Psoas muscle (tissue), 8 donors: ENCODE results near the gene CTF1. TPM values are rescaled to one million over a fixed set of nuclear protein-coding genes. Genes with fewer than 3 reads are reported as not detected.
A peak's percentile ranks its signal among the peaks of the same experiment; 100 is the strongest.

Experiments used
- ATAC-seq, 4 donors: fragments of 200-7000 bp; cut with Tn5 transposase; one replicate each; pipeline ENCODE4 v1.9.1; 2020; ENCODE audit warnings: moderate library complexity in 3 of 4, mild to moderate bottlenecking in 2 of 4
- DNase-seq, 2 donors: peaks; one replicate each; pipeline ENCODE4 v3.0.0-alpha.2; 2020
- H3K27ac ChIP-seq: fragments of 200-600 bp; one replicate; pipeline ENCODE4 v1.8.0; 2022
- H3K27me3 ChIP-seq, 3 donors: fragments of 200-600 bp in 1 of 3; one replicate each; pipeline versions ENCODE4 v1.6.1 to v1.8.0; 2013 to 2022; ENCODE audit warnings: low read length in 2 of 3, mild to moderate bottlenecking in 2 of 3, moderate library complexity in 1 of 3; ENCODE audit not compliant: insufficient read depth in 3 of 3
- H3K36me3 ChIP-seq, 2 donors: fragments of 200-600 bp in 1 of 2; one replicate each; pipeline versions ENCODE4 v1.6.1 to v1.8.0; 2013 to 2022; ENCODE audit warnings: low read depth in 1 of 2, mild to moderate bottlenecking in 1 of 2, moderate library complexity in 1 of 2; ENCODE audit not compliant: insufficient read depth in 1 of 2
- H3K4me1 ChIP-seq: fragments of 200-600 bp; one replicate; pipeline ENCODE4 v1.8.0; 2022
- H3K4me3 ChIP-seq: fragments of 200-600 bp; one replicate; pipeline ENCODE4 v1.8.0; 2022; ENCODE audit warnings: mild to moderate bottlenecking
- H3K9me3 ChIP-seq: fragments of 200-600 bp; one replicate; pipeline ENCODE4 v1.8.0; 2022
- WGBS, 3 donors: extraction: QIAGEN DNeasy Blood & Tissue Kit; methylation state at CpG; one replicate each; pipeline versions ENCODE4 v1.1.6 to v1.1.7; 2013; 5-methylcytosine and 5-hydroxymethylcytosine counted together
- intact Hi-C, 2 donors: fragments of 100-400 bp; cut with DNase I; formaldehyde crosslinking; loops; one replicate each; pipeline versions ENCODE4 v1.11.0 to v1.14.2; 2022
- polyA plus RNA-seq, 3 donors: library from polyadenylated mRNA; stranded (reverse); fragments of 200-250 nt; gene quantifications; one replicate each; pipeline ENCODE4 v1.2.3, GENCODE V29; 2013
- total RNA-seq, 4 donors: library from RNA; stranded (reverse); fragmentation: NEBNext Ultra II Directional in 2 of 4; extraction: Animal tissue kit (Norgen Biotek cat#: 25700) in 2 of 4; gene quantifications; one replicate each; pipeline versions ENCODE4 v1.2.1 to v1.2.4, GENCODE V29; 2021 to 2023
- TF ChIP-seq, protein P1 (sequence below): fragments of 200-600 bp; IDR thresholded peaks from one replicate; pipeline ENCODE4 v1.8.0; 2022; ENCODE audit warnings: antibody characterized with exemption
- donor health status: healthy with polysubstance abuse.
- donor health status: DM: no; HTN: no; CAD: no; lungs with moderate emphysema.
- donor health status: Bipolar disorder and iron deficiency.
- donor health status: healthy.
- donor health status: DM: yes; HTN: yes; CAD: no.
- donor health status: DM: no; HTN: no; CAD: no.
- donor health status: DM: no; HTN: no; CAD: no.
- donor health status: DM: yes; HTN: yes; CAD: no.

The CTF1 gene
- total and polyA plus RNA-seq, 7 donors: 4.9 to 16.6 (median 8.5) TPM

DNA sequence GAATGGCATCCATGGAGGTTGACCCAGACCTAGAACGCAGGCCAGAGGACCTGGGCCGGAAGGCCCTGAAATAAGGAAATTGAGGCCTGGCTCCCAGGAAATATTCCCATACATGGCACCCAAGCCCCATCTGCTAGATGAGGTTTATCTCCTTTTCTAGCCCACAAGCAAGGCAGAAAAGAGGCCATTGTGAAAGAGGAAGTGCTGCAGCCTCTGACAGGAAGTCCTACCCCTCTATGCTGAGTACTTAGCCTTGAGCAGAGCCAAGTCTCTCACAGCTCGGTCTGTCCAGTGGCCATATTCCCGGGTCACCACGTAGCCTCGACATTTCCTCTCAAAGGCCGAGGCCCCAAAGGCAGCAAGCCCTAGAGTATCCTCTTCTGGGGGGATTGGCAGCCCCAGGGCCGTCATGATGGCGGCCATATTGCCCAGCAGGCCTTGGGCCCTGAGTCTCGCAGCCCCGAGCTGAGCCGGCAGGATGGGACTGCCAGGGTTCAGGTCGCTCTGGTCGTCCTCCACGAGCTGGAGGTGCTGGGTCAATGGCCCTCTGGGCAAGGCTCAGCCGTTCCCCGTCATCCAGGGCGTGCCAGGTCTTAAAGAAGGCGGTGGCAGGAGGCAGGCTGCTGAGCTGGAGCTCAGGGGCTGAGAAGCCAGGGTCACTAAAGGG is 7.8 kb downstream of the CTF1 start:
- no peaks in the 10 kb centered on the region for H3K9me3 ChIP-seq
- H3K27me3 ChIP-seq: no peaks in the 10 kb centered on the region
- TF ChIP-seq, protein P1, sequence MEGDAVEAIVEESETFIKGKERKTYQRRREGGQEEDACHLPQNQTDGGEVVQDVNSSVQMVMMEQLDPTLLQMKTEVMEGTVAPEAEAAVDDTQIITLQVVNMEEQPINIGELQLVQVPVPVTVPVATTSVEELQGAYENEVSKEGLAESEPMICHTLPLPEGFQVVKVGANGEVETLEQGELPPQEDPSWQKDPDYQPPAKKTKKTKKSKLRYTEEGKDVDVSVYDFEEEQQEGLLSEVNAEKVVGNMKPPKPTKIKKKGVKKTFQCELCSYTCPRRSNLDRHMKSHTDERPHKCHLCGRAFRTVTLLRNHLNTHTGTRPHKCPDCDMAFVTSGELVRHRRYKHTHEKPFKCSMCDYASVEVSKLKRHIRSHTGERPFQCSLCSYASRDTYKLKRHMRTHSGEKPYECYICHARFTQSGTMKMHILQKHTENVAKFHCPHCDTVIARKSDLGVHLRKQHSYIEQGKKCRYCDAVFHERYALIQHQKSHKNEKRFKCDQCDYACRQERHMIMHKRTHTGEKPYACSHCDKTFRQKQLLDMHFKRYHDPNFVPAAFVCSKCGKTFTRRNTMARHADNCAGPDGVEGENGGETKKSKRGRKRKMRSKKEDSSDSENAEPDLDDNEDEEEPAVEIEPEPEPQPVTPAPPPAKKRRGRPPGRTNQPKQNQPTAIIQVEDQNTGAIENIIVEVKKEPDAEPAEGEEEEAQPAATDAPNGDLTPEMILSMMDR: no peak
- intact Hi-C loops: no loop called here
- H3K4me3 ChIP-seq: no peak overlapping the region
- 85 to 88% (median 87%) methylated on average over 19 of the region's 19 CpGs for WGBS, 3 donors
- H3K4me1 ChIP-seq: peaks cover 9% of the 10 kb centered on the region
- peak overlapping the region; percentile 88 for H3K27ac ChIP-seq
- ATAC-seq (no peak), DNase-seq (no peak)
- peaks cover 0 to 5% of the 10 kb centered on the region in 2 donors for H3K36me3 ChIP-seq

DNA sequence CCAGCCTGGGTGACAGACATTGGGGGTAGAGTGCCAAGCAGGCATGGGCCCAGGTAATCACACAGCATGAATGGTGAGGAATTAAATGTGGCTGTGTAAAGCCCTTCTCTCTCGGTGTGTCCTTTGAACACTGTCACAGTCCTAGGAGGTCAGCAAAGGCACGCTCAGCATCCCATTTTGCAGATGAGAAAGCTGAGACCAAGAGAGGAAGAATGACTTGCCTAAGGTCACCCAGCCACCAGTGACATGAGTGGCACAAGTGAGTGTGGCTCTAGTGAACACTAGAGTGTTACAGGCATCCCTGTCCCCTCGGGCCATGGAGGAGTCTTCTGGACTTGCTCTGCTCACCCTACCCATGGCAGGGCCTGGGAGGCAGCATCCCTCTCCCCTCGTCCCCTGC is 10.7 kb downstream of the CTF1 start:
- no peak overlapping the region for H3K27ac ChIP-seq
- no peak overlapping the region for H3K4me3 ChIP-seq
- intact Hi-C loops: no loop called here
- TF ChIP-seq, protein P1: no peak
- peaks cover 9% of the 10 kb centered on the region for H3K4me1 ChIP-seq
- H3K27me3 ChIP-seq: no peaks in the 10 kb centered on the region
- ATAC-seq: no peak
- DNase-seq: no peak
- H3K9me3 ChIP-seq: no peaks in the 10 kb centered on the region
- H3K36me3 ChIP-seq: no peaks in the 10 kb centered on the region
- 80 to 89% (median 82%) methylated on average over 4 of the region's 4 CpGs for WGBS, 3 donors

DNA sequence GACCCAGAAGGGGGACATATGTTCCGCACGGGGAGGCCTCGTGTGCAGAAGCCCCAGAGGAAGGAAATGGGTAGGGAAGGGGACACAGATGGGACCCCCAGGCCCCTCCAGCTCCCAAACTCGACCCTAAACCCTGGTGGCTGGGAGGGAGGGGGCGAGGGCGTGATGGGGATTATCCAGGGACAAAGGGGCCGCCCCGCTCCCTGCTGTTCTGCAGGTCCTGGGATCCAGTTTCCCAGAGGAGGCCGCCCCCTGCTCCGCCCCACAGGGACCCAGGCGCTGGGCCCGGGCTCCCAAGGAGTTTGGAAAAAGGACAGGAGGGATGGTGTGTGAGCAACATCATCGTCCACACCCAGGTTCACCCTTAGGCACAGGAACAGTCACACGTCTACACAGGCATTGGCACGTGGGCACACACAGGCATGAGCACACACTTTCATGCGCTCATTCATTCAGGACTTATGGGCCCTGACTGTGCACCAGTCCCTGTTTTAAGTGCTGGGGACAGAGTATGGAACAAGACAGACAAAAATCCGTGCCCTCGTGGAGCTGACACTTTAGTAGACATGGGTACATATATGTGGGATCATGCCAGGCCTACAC is 14.1 kb downstream of the CTF1 start:
- Histone ChIP-seq H3K9me3 (no peaks in the 10 kb centered on the region), H3K4me3 (no peak overlapping the region), H3K36me3 (no peaks in the 10 kb centered on the region), H3K27me3 (no peaks in the 10 kb centered on the region), H3K27ac (no peak overlapping the region), H3K4me1 (no peaks in the 10 kb centered on the region)
- DNase-seq (no peak), ATAC-seq (no peak)
- intact Hi-C loops: no loop called here
- TF ChIP-seq, protein P1: no peak
- 69 to 73% (median 69%) methylated on average over 17 to 18 of the region's 18 CpGs for WGBS, 3 donors

DNA sequence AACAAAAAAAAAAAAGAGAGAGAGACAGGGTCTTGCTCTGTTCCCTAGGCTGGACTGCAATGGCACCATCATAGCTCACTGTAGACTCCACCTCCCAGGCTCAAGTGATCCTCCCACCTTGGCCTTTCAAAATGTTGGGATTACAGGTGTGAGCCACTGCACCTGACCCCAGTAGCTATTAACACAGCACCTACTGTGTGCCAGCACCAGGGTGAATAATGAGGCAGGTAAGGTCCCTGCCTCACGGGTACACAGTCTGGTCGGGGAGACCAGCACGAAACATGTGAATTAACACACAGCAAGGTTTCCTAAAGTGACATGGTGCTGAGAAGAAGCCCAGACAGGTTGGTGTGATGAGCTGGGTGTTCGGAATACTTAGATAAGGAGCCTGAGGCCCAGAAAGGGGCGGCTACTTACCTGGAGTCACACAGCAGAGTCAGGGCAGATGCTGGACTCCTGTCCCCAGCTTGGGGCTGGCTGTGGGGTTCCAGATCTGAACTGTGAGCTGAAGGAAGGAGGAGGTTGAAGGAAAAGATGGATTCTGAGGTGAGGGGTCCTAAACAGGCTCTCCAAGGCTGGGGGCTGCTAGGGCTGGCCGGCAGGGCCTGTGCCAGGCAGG is 16.5 kb downstream of the CTF1 start:
- ATAC-seq: no peak
- Histone ChIP-seq H3K4me3 (no peak overlapping the region), H3K4me1 (no peaks in the 10 kb centered on the region), H3K36me3 (no peaks in the 10 kb centered on the region), H3K9me3 (no peaks in the 10 kb centered on the region), H3K27me3 (no peaks in the 10 kb centered on the region), H3K27ac (no peak overlapping the region)
- 87 to 88% (median 87%) methylated on average over 6 of the region's 6 CpGs for WGBS, 3 donors
- TF ChIP-seq, protein P1: no peak
- intact Hi-C loops: no loop called here
- no peak for DNase-seq
